ENCODE data around the gene HAUS1.
"Not testable (repeated sequence)": the region's sequence is repeated elsewhere in the genome, so short reads cannot be mapped to it uniquely, and the experiment has no call there.

Gene HAUS1

DNA sequence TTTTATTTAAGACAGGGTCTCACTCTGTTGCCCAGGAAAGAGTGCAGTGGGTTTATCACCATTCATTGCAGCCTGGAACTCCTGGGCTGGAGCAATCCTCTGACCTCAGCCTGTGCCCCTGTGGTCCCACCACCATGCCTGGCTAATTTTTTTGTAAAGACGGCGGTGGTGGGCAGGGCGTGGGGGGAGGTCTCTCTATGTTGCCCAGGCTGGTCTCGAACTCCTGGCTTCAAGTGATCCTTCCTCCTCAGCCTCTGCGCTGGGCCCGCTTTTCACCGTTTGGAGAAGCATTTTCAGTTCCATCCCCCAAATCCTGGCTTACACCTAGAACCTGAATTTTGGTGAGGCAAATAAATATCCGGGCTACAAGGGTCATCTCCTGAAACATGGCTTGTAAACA, 4.7 kb upstream of the HAUS1 start:
- DNase-seq (ENCODE audit: insufficient read length, low spot score) (no peak), FAIRE-seq (no peak)
- TF ChIP-seq POLR2A (IDR thresholded peaks at IDR 0.05; ENCODE audit: low read depth, low read length), result no peak

DNA sequence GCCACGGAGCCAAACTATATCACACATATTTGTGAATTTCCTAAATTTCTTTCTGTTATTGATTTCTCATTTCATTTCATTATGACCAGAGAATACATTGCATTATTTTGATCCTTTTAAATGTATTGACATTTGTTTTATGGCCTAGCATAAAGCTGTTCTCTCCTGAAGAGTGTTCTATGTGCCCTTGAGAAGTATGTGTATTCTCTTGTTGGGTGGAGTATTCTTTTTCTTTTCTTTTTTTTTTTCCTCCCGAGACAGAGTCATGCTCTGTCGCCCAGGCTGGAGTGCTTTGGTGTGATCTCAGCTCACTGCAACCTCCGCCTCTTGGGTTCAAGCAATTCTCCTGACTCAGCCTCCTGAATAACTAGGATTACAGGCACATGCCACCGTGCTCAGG, 5.2 kb downstream of the HAUS1 start:
- no peak for FAIRE-seq
- TF ChIP-seq POLR2A (IDR thresholded peaks at IDR 0.05; ENCODE audit: low read depth, low read length), result no peak

DNA sequence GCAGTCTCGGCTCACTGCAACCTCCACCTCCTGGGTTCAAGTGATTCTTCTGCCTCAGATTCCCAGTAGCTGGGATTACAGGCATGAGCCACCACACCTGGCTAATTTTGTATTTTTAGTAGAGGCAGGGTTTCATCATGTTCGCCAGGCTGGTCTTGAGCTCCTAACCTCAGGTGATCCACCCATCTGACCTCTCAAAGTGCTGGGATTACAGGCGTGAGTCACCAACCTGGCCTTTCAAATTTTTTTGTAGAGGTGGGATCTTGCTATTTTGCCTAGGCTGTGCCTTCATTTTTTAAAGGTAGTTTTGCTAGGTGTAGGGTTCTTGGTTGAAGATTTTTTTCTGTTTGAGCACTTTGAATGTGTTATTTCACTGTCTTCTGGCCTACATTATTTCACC, 6.2 kb downstream of the HAUS1 start:
- no peak for DNase-seq (ENCODE audit: insufficient read length, low spot score)
- no peak for FAIRE-seq
- TF ChIP-seq POLR2A (IDR thresholded peaks at IDR 0.05; ENCODE audit: low read depth, low read length), result no peak

More for the DNA sequence above, 5.2 kb downstream of the HAUS1 start:
- DNase-seq (ENCODE audit: insufficient read length, low spot score), result no peak

DNA sequence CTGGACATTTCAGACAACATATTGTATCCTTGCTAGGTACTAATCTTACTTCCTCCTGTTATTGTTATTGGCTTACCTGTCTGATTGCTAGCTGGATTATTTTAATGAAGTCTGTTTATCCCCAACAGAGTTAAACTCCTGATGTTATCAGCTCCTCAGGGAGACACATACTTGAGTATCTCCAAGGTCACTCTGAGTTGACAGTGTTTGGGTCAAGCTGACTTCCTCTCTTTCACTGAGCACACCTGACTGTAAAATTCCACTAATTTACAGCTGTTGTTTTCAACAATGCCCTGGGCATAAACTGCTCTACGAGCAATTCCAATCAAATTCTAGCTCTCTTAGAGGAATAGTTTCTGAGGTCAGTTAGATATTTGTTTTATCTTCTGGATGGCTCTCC, 9.6 kb downstream of the HAUS1 start:
- no peak for TF ChIP-seq POLR2A (IDR thresholded peaks at IDR 0.05; ENCODE audit: low read depth, low read length)
- DNase-seq (ENCODE audit: insufficient read length, low spot score), result no peak
- no peak for FAIRE-seq

DNA sequence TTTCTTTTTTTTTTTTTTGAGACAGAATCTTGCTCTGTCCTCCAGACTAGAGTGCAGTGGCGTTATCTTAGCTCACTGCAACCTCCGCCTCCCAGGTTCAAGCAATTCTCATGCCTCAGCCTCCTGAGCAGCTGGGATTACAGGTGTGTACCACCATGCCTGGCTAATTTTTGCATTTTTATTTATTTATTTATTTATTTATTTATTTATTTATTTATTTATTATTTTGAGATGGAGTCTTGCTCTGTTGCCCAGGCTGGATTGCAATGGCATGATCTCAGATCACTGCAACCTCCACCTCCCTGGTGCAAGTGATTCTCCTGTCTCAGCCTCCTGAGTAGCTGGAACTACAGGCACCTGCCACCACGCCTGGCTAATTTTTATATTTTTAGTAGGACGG, 22.4 kb downstream of the HAUS1 start:
- FAIRE-seq; DNase-seq (ENCODE audit: insufficient read length, low spot score): not testable (repeated sequence)

DNA sequence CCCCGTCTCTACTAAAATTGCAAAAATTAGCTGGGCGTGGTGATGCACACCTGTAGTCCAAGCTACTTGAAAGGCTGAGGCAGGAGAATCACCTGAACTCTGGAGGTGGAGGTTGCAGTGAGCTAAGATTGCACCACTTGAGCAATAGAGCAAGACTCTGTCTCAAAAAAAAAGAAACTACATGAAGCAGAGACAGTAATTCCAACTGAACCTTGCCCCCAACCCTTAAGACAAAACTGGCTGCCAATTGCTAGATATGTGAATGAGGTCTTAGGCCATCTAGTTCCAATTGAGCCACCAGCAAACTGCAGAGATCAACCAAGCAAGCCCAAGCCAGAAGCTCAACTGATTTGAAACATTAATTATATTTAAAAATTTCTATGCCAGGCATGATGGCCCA, 25.9 kb downstream of the HAUS1 start:
- FAIRE-seq (no peak), DNase-seq (ENCODE audit: insufficient read length, low spot score) (no peak)
- no peak for TF ChIP-seq POLR2A (IDR thresholded peaks at IDR 0.05; ENCODE audit: low read depth, low read length)

DNA sequence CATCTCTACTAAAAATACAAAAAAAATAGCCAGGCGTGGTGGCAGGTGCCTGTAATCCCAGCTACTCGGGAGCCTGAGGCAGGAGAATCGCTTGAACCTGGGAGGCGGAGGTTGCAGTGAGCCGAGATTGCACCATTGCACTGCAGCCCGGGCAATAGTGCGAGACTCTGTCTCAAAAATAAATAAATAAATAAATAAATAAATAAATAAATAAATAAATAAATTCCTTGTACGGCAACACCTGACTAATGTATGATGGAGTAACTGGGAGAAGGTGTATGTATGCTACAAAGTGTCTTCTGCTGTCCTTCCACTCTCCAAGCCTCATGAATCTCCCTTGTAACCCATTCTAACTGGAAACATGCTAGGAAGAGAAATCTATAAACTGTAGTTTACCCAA, 26.4 kb downstream of the HAUS1 start:
- FAIRE-seq; DNase-seq (ENCODE audit: insufficient read length, low spot score): not testable (repeated sequence)

DNA sequence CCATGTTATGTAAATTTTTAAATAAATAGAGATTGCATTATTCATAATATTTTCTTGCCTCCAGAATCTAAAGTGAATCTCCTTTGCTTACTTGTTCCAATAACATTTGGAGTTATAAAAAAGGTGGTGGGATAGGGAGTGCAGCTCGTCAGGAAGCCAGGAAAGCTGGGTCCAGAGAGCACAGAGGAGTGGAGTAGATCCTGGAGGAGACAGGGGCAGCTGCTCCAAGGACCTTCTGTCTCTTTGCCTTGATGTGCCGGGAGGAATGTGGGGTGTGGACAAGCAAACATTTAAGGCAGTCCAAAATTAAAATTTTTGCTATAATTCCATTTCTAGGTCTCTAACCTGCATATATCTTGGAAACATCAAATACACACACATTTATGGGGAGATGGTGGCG, 29.3 kb downstream of the HAUS1 start:
- no peak for TF ChIP-seq POLR2A (IDR thresholded peaks at IDR 0.05; ENCODE audit: low read depth, low read length)
- FAIRE-seq (no peak), DNase-seq (ENCODE audit: insufficient read length, low spot score) (no peak)

DNA sequence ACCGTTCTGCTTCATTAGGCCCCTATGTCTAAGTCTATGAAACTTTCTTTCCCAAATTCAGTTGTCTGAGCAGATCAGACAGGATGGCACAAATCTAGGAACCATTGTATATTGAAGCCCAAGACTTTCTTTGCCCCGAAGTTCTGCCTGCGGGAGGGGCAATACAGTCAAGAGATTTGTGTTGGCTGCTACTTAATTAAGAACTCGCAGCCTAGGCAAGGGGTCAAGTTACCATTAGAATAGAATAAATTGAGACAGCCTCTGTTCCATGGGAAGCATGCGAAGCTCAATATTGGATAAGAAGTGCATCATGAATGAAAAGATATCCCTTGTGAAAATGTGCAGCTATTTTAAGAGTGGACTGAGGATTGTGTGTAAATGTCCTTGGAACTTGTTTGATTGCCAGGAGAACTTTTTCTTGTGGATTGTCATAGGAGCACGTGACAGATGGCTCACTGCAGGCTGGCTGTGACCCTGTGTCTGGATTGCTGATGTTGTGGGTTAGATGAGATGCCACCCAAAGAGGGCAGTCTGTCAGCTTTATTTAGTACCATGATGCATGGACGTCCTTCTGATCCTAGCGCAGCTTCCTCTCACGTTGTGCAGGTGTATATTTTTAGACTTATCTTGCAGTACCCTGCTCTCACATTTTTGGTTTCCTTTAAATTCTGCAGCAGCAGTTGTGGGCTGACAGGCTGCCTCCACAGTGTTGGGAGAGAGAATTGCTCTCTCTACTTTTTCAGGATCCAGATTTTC, 30.9 kb downstream of the HAUS1 start:
- FAIRE-seq, result no peak
- no peak for TF ChIP-seq POLR2A (IDR thresholded peaks at IDR 0.05; ENCODE audit: low read depth, low read length)
- DNase-seq (ENCODE audit: insufficient read length, low spot score), result no peak

DNA sequence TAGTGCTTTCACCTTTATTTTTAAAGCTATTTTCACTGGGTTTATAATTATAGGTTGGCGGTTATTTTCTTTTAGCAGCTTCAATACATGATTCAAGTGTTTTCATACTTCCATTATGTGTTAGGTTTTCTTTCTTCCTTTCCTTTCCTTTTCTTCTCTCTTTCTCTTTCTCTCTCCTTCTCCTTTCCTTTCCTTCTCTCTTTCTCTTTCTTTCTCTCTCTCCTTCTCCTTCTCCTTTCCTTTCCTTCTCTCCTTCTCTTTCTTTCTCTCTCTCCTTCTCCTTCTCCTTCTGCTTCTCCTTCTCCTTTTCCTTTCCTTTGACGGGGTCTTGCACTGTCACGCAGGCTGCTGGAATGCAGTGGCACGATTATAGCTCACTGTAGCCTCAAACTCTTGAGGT, 36.0 kb downstream of the HAUS1 start:
- DNase-seq (ENCODE audit: insufficient read length, low spot score) (no peak), FAIRE-seq (no peak)
- no peak for TF ChIP-seq POLR2A (IDR thresholded peaks at IDR 0.05; ENCODE audit: low read depth, low read length)

DNA sequence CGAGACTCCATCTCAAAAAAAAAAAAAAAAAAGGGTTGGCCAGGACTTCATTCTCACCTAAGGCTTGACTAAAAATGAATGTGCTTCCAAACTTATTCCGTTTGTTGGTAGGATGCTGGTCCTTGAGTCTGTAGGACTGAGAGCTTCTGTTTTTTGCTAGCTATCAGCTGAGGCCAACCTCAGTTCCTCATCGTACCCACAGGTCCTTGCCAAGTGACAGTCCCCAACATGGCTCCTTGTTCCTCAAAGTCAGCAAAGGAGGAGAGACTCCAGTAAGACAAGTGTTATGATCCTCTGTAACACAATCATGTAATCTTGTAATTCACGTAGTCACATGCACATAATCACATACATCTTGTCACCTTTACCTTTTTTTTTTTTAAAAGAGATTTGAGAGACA, 37.0 kb downstream of the HAUS1 start:
- TF ChIP-seq POLR2A (IDR thresholded peaks at IDR 0.05; ENCODE audit: low read depth, low read length), result no peak
- FAIRE-seq (no peak), DNase-seq (ENCODE audit: insufficient read length, low spot score) (no peak)

DNA sequence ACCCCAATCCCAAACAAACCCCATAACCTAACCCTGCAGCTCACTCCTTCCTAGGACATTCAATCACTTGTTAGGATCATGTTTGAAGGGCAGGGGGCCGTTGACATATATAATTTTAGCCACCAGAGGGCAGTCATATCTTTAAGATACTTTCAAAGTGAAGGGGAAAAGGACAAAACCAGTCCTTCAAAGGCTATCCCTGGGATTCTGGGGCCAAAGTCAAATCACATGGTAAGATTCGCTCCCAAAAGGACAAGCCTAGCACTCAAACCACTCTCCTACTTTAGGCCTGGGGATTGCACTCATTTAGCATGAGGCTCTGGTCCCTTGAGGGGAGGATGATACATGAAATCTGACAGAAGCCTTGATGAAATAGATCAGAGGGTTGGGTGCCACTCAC, 44.6 kb downstream of the HAUS1 start:
- DNase-seq (ENCODE audit: insufficient read length, low spot score) (no peak), FAIRE-seq (no peak)
- no peak for TF ChIP-seq POLR2A (IDR thresholded peaks at IDR 0.05; ENCODE audit: low read depth, low read length)

DNA sequence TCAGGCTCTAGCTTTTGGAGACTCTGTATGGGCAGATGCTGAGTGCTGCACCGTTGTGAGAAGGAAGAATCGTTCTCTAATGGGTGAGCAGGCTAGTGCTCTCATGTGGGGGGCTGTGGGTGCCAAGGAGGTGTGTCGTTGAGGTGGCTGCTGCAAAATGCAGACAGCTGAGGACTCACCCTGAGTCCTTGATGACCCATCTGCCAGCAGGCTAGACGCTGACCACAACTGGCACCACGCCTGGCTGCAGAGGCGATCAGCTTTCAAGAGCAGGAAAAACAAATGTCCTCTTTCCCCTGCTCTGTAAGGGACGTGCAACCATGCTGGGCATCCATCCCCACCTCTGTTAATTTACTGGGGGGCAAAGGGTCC, 48.2 kb downstream of the HAUS1 start:
- peak; percentile 85 for FAIRE-seq
- peak; percentile 52 for DNase-seq (ENCODE audit: insufficient read length, low spot score)
- TF ChIP-seq POLR2A (IDR thresholded peaks at IDR 0.05; ENCODE audit: low read depth, low read length), result no peak

DNA sequence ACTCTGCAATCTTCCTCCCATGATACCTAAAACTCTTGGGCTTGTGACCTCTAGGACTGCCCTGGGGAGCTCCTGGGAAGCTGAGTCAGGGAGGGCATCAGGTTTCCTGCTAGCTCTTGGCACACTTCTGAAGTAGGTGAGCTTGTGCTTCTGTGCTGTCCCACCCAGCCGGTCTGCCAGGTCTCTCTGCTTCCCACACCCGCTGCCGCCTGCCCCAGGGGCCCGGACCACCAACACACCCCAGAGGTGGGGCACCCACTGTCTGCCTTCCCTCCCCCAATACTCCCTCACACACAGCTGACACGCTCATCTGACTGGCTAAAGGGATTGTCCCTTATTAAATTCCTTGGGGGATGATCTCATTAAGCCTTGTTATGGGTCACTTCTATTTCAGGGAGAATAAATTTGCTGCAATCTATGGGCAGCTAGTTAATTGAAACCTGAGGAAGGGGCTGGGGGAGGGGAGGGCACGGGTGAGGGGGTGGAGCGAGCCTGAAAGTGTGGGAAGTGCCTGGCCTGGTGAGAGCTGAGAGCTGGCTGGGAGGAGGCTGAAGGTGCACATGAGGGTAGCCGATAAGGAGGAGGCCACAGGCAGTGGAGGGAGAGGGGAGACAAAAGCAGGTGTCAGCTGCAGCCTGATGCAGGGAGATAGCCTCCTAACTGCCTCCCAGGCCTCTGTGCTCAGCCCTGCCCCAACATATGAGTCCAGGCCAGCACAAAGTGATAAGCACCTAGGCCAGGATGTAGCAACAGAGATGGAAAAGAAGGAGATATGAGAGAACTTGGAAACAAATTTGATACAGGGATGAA, 48.8 kb downstream of the HAUS1 start:
- DNase-seq (ENCODE audit: insufficient read length, low spot score) (no peak), FAIRE-seq (no peak)

DNA sequence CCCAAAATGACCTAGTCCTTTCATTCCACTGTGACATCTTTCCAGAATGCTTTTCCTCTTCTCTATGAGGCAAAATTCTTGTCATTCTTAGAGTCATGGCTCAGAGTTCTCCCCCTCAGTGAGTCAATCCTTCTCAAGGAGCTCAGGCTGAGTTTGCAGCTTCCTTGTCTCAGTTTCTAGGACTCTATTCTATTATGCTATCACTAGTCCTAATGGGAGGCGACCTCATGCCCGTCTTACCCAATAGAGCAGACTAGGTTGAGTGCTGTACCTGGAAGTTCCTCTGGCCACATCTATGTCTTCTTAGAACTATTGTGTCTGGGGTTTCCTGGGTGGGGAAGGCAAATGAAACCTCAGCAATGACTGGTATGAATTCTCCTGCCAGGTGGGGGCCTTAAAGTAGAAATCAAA, 51.5 kb downstream of the HAUS1 start:
- no peak for FAIRE-seq
- peak; percentile 36 for DNase-seq (ENCODE audit: insufficient read length, low spot score)
- no peak for TF ChIP-seq POLR2A (IDR thresholded peaks at IDR 0.05; ENCODE audit: low read depth, low read length)

More for the DNA sequence above, 48.8 kb downstream of the HAUS1 start:
- no peak for TF ChIP-seq POLR2A (IDR thresholded peaks at IDR 0.05; ENCODE audit: low read depth, low read length)
